Measurements from ENCODE around the gene CFB.
"Not testable (repeated sequence)": the region's sequence is repeated elsewhere in the genome, so short reads cannot be mapped to it uniquely, and the experiment has no call there.

- TF ChIP-seq CTCF (IDR thresholded peaks at IDR 0.05; ENCODE audit: insufficient read depth, low read depth, low read length); EZH2 (IDR thresholded peaks at IDR 0.05; ENCODE audit: insufficient read depth, low read length): not testable (repeated sequence)
These were observed 13.8 kb upstream of the CFB start for GRCh38 chr6:31932137-31932536.
